Muscle layer of duodenum (tissue), 2 donors: ENCODE data around the gene HIVEP3.

ENCODE experiments used
- H3K27ac ChIP-seq: one replicate; pipeline ENCODE4 v1.7.0; 2013; ENCODE audit warnings: mild to moderate bottlenecking, low read length
- H3K27me3 ChIP-seq: one replicate; pipeline ENCODE4 v1.7.0; 2013; ENCODE audit warnings: low read depth, mild to moderate bottlenecking, control low read depth, low read length
- H3K36me3 ChIP-seq, 2 donors: one replicate each; pipeline ENCODE4 v1.7.0; 2013; ENCODE audit warnings: low read length in 2 of 2, control low read depth in 1 of 2, mild to moderate bottlenecking in 1 of 2; ENCODE audit not compliant: insufficient read depth in 2 of 2, control insufficient read depth in 1 of 2
- H3K4me1 ChIP-seq, 2 donors: one replicate each; pipeline ENCODE4 v1.7.0; 2013; ENCODE audit warnings: low read length in 2 of 2, mild to moderate bottlenecking in 2 of 2, control low read depth in 1 of 2, moderate library complexity in 1 of 2; ENCODE audit not compliant: insufficient read depth in 2 of 2, control insufficient read depth in 1 of 2
- H3K4me3 ChIP-seq, 2 donors: one replicate each; pipeline ENCODE4 v1.7.0; 2013; ENCODE audit warnings: low read length in 2 of 2, low read depth in 1 of 2, mild to moderate bottlenecking in 1 of 2
- H3K9me3 ChIP-seq, 2 donors: one replicate each; pipeline ENCODE4 v1.7.0; 2013; ENCODE audit warnings: low read length in 2 of 2, control low read depth in 1 of 2, mild to moderate bottlenecking in 1 of 2; ENCODE audit not compliant: control insufficient read depth in 1 of 2
- donor health status: healthy.

HIVEP3 gene

GRCh38 chr1:41805771-41806471 is 112.8 kb downstream of the HIVEP3 start:
- H3K27me3 ChIP-seq = no peaks in the 10 kb centered on the region
- H3K27ac ChIP-seq = no peak overlapping the region
- H3K36me3 ChIP-seq = no peaks in the 10 kb centered on the region
- no peaks in the 10 kb centered on the region for H3K9me3 ChIP-seq
- H3K4me3 ChIP-seq = no peak overlapping the region
- H3K4me1 ChIP-seq = peaks cover 0 to 6% of the 10 kb centered on the region in 2 donors

- Histone ChIP-seq H3K27ac (no peak overlapping the region), H3K27me3 (no peaks in the 10 kb centered on the region), H3K4me3 (no peak overlapping the region), H3K9me3 (no peaks in the 10 kb centered on the region), H3K36me3 (no peaks in the 10 kb centered on the region), H3K4me1 (peaks cover 0 to 6% of the 10 kb centered on the region in 2 donors)
These were observed 114.5 kb downstream of the HIVEP3 start for GRCh38 chr1:41804176-41804575.

GRCh38 chr1:41803656-41804055 is 115.1 kb downstream of the HIVEP3 start:
- Histone ChIP-seq H3K27ac (no peak overlapping the region), H3K27me3 (no peaks in the 10 kb centered on the region), H3K4me1 (peaks cover 0 to 6% of the 10 kb centered on the region in 2 donors), H3K36me3 (no peaks in the 10 kb centered on the region), H3K4me3 (no peak overlapping the region), H3K9me3 (no peaks in the 10 kb centered on the region)

- Histone ChIP-seq H3K9me3 (no peaks in the 10 kb centered on the region), H3K27me3 (no peaks in the 10 kb centered on the region), H3K4me3 (no peak overlapping the region), H3K27ac (no peak overlapping the region), H3K36me3 (no peaks in the 10 kb centered on the region), H3K4me1 (peaks cover 0 to 6% of the 10 kb centered on the region in 2 donors)
These were observed 115.9 kb downstream of the HIVEP3 start for GRCh38 chr1:41802532-41803501.

- Histone ChIP-seq H3K9me3 (no peaks in the 10 kb centered on the region), H3K4me3 (no peak overlapping the region), H3K36me3 (no peaks in the 10 kb centered on the region), H3K27me3 (no peaks in the 10 kb centered on the region), H3K4me1 (peaks cover 0 to 6% of the 10 kb centered on the region in 2 donors), H3K27ac (no peak overlapping the region)
These were observed 118.4 kb downstream of the HIVEP3 start for GRCh38 chr1:41800311-41800829.

GRCh38 chr1:41799723-41800122 is 119.0 kb downstream of the HIVEP3 start:
- Histone ChIP-seq H3K36me3 (no peaks in the 10 kb centered on the region), H3K4me3 (no peak overlapping the region), H3K27ac (no peak overlapping the region), H3K27me3 (no peaks in the 10 kb centered on the region), H3K9me3 (no peaks in the 10 kb centered on the region), H3K4me1 (peaks cover 0 to 6% of the 10 kb centered on the region in 2 donors)

- no peak overlapping the region for H3K27ac ChIP-seq
- H3K9me3 ChIP-seq = no peaks in the 10 kb centered on the region
- H3K36me3 ChIP-seq = no peaks in the 10 kb centered on the region
- H3K27me3 ChIP-seq = no peaks in the 10 kb centered on the region
- H3K4me3 ChIP-seq = no peak overlapping the region
- peaks cover 0 to 6% of the 10 kb centered on the region in 2 donors for H3K4me1 ChIP-seq
These were observed 119.5 kb downstream of the HIVEP3 start for GRCh38 chr1:41799205-41799604.

GRCh38 chr1:41795205-41795762 is 123.4 kb downstream of the HIVEP3 start:
- no peaks in the 10 kb centered on the region for H3K9me3 ChIP-seq
- no peaks in the 10 kb centered on the region for H3K27me3 ChIP-seq
- no peaks in the 10 kb centered on the region for H3K36me3 ChIP-seq
- no peak overlapping the region for H3K4me3 ChIP-seq
- H3K4me1 ChIP-seq = no peaks in the 10 kb centered on the region
- no peak overlapping the region for H3K27ac ChIP-seq

GRCh38 chr1:41794031-41794430 is 124.7 kb downstream of the HIVEP3 start:
- Histone ChIP-seq H3K27me3 (no peaks in the 10 kb centered on the region), H3K27ac (no peak overlapping the region), H3K4me3 (no peak overlapping the region), H3K36me3 (no peaks in the 10 kb centered on the region), H3K9me3 (no peaks in the 10 kb centered on the region), H3K4me1 (no peaks in the 10 kb centered on the region)

- no peaks in the 10 kb centered on the region for H3K27me3 ChIP-seq
These were observed 126.3 kb downstream of the HIVEP3 start for GRCh38 chr1:41792485-41792770.

More at GRCh38 chr1:41792485-41792770, 126.3 kb downstream of the HIVEP3 start:
- H3K36me3 ChIP-seq = no peaks in the 10 kb centered on the region
- no peak overlapping the region for H3K27ac ChIP-seq
- no peaks in the 10 kb centered on the region for H3K9me3 ChIP-seq
- no peak overlapping the region for H3K4me3 ChIP-seq
- H3K4me1 ChIP-seq = no peaks in the 10 kb centered on the region
